Renal pelvis (tissue), 12 donors: ENCODE measurements around the gene TNRC6B. TPM values are rescaled to one million over a fixed set of nuclear protein-coding genes. Genes with fewer than 3 reads are reported as not detected.
A peak's percentile ranks its signal among the peaks of the same experiment; 100 is the strongest.
"Not testable (repeated sequence)": the region's sequence is repeated elsewhere in the genome, so short reads cannot be mapped to it uniquely, and the experiment has no call there.

ENCODE experiments used
- DNase-seq: peaks from one replicate; pipeline ENCODE4 v3.0.0-alpha.2; 2013
- long read RNA-seq, 16 experiments: transcript quantifications; one replicate each; lab custom pipeline, GENCODE V29; 2026
- polyA plus RNA-seq, 3 donors: library from polyadenylated mRNA; unstranded; fragments of 120-200 nt; gene quantifications; one replicate each; pipeline ENCODE4 v1.2.1, GENCODE V29; 2013; ENCODE audit not compliant: insufficient read length in 3 of 3

The TNRC6B gene
- 10 to 100 TPM; 11.7 to 19.3 (median 16.7) TPM for polyA plus RNA-seq
- long read RNA-seq, donor 1, result 0 reads
- long read RNA-seq, donor 2, partial matches to known transcripts, result 5 of 5 reads
- long read RNA-seq, donor 2, other reads (novel, unspliced or antisense), result 0 of 5 reads
- long read RNA-seq, donor 3, result 0 reads
- long read RNA-seq, donor 4, partial matches to known transcripts, result 6 of 7 reads
- long read RNA-seq, donor 4, other reads (novel, unspliced or antisense), result 0 of 7 reads
- long read RNA-seq, donor 5, result 0 reads
- long read RNA-seq, donor 6, full-length matches to known transcripts, result 1 of 1 reads
- long read RNA-seq, donor 6, partial matches to known transcripts, result 0 of 1 reads
- long read RNA-seq, donor 6, other reads (novel, unspliced or antisense), result 0 of 1 reads
- long read RNA-seq, donor 7, result 0 reads
- long read RNA-seq, donor 8, result 0 reads
- long read RNA-seq, donor 9, result 0 reads
- long read RNA-seq, donor 10, partial matches to known transcripts, result 7 of 9 reads
- long read RNA-seq, donor 10, other reads (novel, unspliced or antisense), result 0 of 9 reads
- long read RNA-seq, donor 11, result 0 reads
- long read RNA-seq, donor 12, partial matches to known transcripts, result 5 of 8 reads
- long read RNA-seq, donor 12, other reads (novel, unspliced or antisense), result 0 of 8 reads
- long read RNA-seq, donor 13, result 0 reads
- long read RNA-seq, donor 14, full-length matches to known transcripts, result 2 of 2 reads
- long read RNA-seq, donor 14, partial matches to known transcripts, result 0 of 2 reads
- long read RNA-seq, donor 14, other reads (novel, unspliced or antisense), result 0 of 2 reads
- long read RNA-seq, donor 15, result 0 reads
- long read RNA-seq, donor 16, partial matches to known transcripts, result 5 of 6 reads
- long read RNA-seq, donor 16, other reads (novel, unspliced or antisense), result 0 of 6 reads

GRCh38 chr22:40177738-40178416 is at the start of gene TNRC6B:
TNRC6B (plus strand) TSS chr22:40177925; CDS start chr22:40178136, 211 bp downstream.
- DNase-seq, result peak; percentile 97

- no peak for DNase-seq
Observed at GRCh38 chr22:40128989-40129388, 48.7 kb upstream of the TNRC6B start.

- DNase-seq, result no peak
Observed at GRCh38 chr22:40137132-40137531, 40.6 kb upstream of the TNRC6B start.

GRCh38 chr22:40138866-40139265 is 38.9 kb upstream of the TNRC6B start:
- no peak for DNase-seq

- no peak for DNase-seq
Observed at GRCh38 chr22:40147388-40148176, 30.1 kb upstream of the TNRC6B start.

GRCh38 chr22:40153192-40153591 is 24.5 kb upstream of the TNRC6B start:
- DNase-seq, result no peak

- no peak for DNase-seq
Observed at GRCh38 chr22:40153705-40154104, 24.0 kb upstream of the TNRC6B start.

- no peak for DNase-seq
Observed at GRCh38 chr22:40156001-40156516, 21.7 kb upstream of the TNRC6B start.

GRCh38 chr22:40156682-40157081 is 21.0 kb upstream of the TNRC6B start:
- not testable (repeated sequence) for DNase-seq

- no peak for DNase-seq
Observed at GRCh38 chr22:40157330-40157945, 20.3 kb upstream of the TNRC6B start.

GRCh38 chr22:40161194-40161593 is 16.5 kb upstream of the TNRC6B start:
- DNase-seq, result no peak

GRCh38 chr22:40165537-40165936 is 12.2 kb upstream of the TNRC6B start:
- not testable (repeated sequence) for DNase-seq

GRCh38 chr22:40175611-40176244 is 2.0 kb upstream of the TNRC6B start:
- no peak for DNase-seq

GRCh38 chr22:40176921-40177737 is 596 bp upstream of the TNRC6B start:
- DNase-seq, result no peak

GRCh38 chr22:40178417-40179409 is 988 bp downstream of the TNRC6B start:
- peak; percentile 79 for DNase-seq

GRCh38 chr22:40179526-40179925 is 1.8 kb downstream of the TNRC6B start:
- DNase-seq, result no peak

- no peak for DNase-seq
Observed at GRCh38 chr22:40180403-40180802, 2.7 kb downstream of the TNRC6B start.

- DNase-seq, result no peak
Observed at GRCh38 chr22:40181323-40181722, 3.6 kb downstream of the TNRC6B start.
